ENCODE data around the gene KRT79. TPM values are rescaled to one million over a fixed set of nuclear protein-coding genes. Genes with fewer than 3 reads are reported as not detected.

Gene KRT79
- total RNA-seq, 4 donors from 2014 or later = not detected

GRCh38 chr12:52848661-52849255 is 14.6 kb upstream of the KRT79 start, which contains the start of gene KRT78:
TSS of gene KRT78 (minus strand) at chr12:52848994. CDS start at chr12:52848930, 64 bp downstream.
- no peak for ATAC-seq
- no CpG with 5 or more reads among the region's 16 CpGs for WGBS, 2 donors (ENCODE audit: low coverage in 1 of 2)

GRCh38 chr12:52847335-52848102 is 13.4 kb upstream of the KRT79 start:
- no peak overlapping the region for H3K27ac ChIP-seq
- WGBS, 2 donors (ENCODE audit: low coverage in 1 of 2) = 88 to 100% methylated on average over 3 to 6 of the region's 12 CpGs
- no peak for ATAC-seq

More at GRCh38 chr12:52848661-52849255, 14.6 kb upstream of the KRT79 start, which contains the start of gene KRT78:
- no peaks in the 10 kb centered on the region for H3K36me3 ChIP-seq
- H3K27ac ChIP-seq = no peak within 1 kb of the TSS
- TF ChIP-seq POLR2AphosphoS5 (IDR thresholded peaks at IDR 0.05) (no peak), CTCF (IDR thresholded peaks at IDR 0.05) (no peak), EP300 (IDR thresholded peaks at IDR 0.05) (no peak), POLR2A (IDR thresholded peaks at IDR 0.05) (no peak)
- H3K4me1 ChIP-seq = no peaks in the 10 kb centered on the region
- H3K4me3 ChIP-seq = no peak within 1 kb of the TSS
- no peaks in the 10 kb centered on the region for H3K9me3 ChIP-seq
- no peaks in the 10 kb centered on the region for H3K27me3 ChIP-seq

GRCh38 chr12:52846356-52846970 is 12.4 kb upstream of the KRT79 start:
- no peak for ATAC-seq
- H3K4me3 ChIP-seq = no peak overlapping the region
- 63 to 68% methylated on average over 2 to 3 of the region's 8 CpGs for WGBS, 2 donors (ENCODE audit: low coverage in 1 of 2)
- no peaks in the 10 kb centered on the region for H3K4me1 ChIP-seq
- no peak overlapping the region for H3K27ac ChIP-seq
- H3K27me3 ChIP-seq = no peaks in the 10 kb centered on the region
- H3K36me3 ChIP-seq = no peaks in the 10 kb centered on the region
- no peak for TF ChIP-seq POLR2AphosphoS5 (IDR thresholded peaks at IDR 0.05)
- no peak for TF ChIP-seq EP300 (IDR thresholded peaks at IDR 0.05)
- TF ChIP-seq POLR2A (IDR thresholded peaks at IDR 0.05) = no peak
- TF ChIP-seq CTCF (IDR thresholded peaks at IDR 0.05) = no peak
- H3K9me3 ChIP-seq = no peaks in the 10 kb centered on the region

More at GRCh38 chr12:52847335-52848102, 13.4 kb upstream of the KRT79 start:
- Histone ChIP-seq H3K4me1 (no peaks in the 10 kb centered on the region), H3K27me3 (no peaks in the 10 kb centered on the region), H3K36me3 (no peaks in the 10 kb centered on the region), H3K4me3 (no peak overlapping the region), H3K9me3 (no peaks in the 10 kb centered on the region)
- TF ChIP-seq EP300 (IDR thresholded peaks at IDR 0.05) (no peak), CTCF (IDR thresholded peaks at IDR 0.05) (no peak), POLR2A (IDR thresholded peaks at IDR 0.05) (no peak), POLR2AphosphoS5 (IDR thresholded peaks at IDR 0.05) (no peak)

GRCh38 chr12:52845946-52846345 is 11.8 kb upstream of the KRT79 start:
- H3K27me3 ChIP-seq = no peaks in the 10 kb centered on the region

More at GRCh38 chr12:52845946-52846345, 11.8 kb upstream of the KRT79 start:
- Histone ChIP-seq H3K4me1 (no peaks in the 10 kb centered on the region), H3K36me3 (no peaks in the 10 kb centered on the region), H3K4me3 (no peak overlapping the region), H3K9me3 (no peaks in the 10 kb centered on the region), H3K27ac (no peak overlapping the region)
- ATAC-seq = no peak
- TF ChIP-seq POLR2A (IDR thresholded peaks at IDR 0.05) (no peak), POLR2AphosphoS5 (IDR thresholded peaks at IDR 0.05) (no peak), EP300 (IDR thresholded peaks at IDR 0.05) (no peak), CTCF (IDR thresholded peaks at IDR 0.05) (no peak)
- WGBS, 2 donors (ENCODE audit: low coverage in 1 of 2) = 86 to 100% methylated on average over 1 of the region's 1 CpG

Measured in gastroesophageal sphincter (tissue), 4 donors.